HepG2 (cell line): ENCODE measurements around the gene FAM53C. TPM values are rescaled to one million over a fixed set of nuclear protein-coding genes. Genes with fewer than 3 reads are reported as not detected.

ENCODE experiments used
- EP300 ChIP-seq, 3 experiments: sonication (generic) in 1 of 3; formaldehyde crosslinking in 1 of 3; IDR thresholded peaks; 2 replicates each; pipeline versions ENCODE4 v1.5.1 to v1.6.1; 2011 to 2020; ENCODE audit warnings: low read depth in 2 of 3, low read length in 2 of 3, borderline replicate concordance in 1 of 3, improper control_type of control experiment in 1 of 3, mild to moderate bottlenecking in 1 of 3, missing genetic modification reagents in 1 of 3, moderate library complexity in 1 of 3
- FOXK1 ChIP-seq: sonication (generic); formaldehyde crosslinking; IDR thresholded peaks from 2 replicates; pipeline ENCODE4 v1.4.0; 2020; ENCODE audit warnings: low read depth, missing genetic modification reagents, borderline replicate concordance
- MBNL3 ChIP-seq: fragments of 250-450 bp; sonication (Bioruptor Pico); conservative IDR thresholded peaks from 2 replicates; pipeline ENCODE4 v1.8.0; 2022; ENCODE audit warnings: mild to moderate bottlenecking, inconsistent platforms
- PAF1 ChIP-seq: IDR thresholded peaks from 2 replicates; pipeline ENCODE4 v1.6.1; 2016; ENCODE audit warnings: missing genetic modification reagents, missing compliant biosample characterization
- PHF8 ChIP-seq: sonication (generic); formaldehyde crosslinking; IDR thresholded peaks from 2 replicates; pipeline ENCODE4 v1.5.0; 2020; ENCODE audit warnings: missing genetic modification reagents
- POLR2AphosphoS5 ChIP-seq: IDR thresholded peaks from 2 replicates; pipeline ENCODE4 v1.6.1; 2012; ENCODE audit warnings: low read depth, low read length
- POLR2G ChIP-seq: fragments of 200-400 bp; formaldehyde crosslinking; IDR thresholded peaks from 2 replicates; pipeline ENCODE4 v1.6.1; 2018; ENCODE audit warnings: mild to moderate bottlenecking, low read depth, low read length, moderate library complexity
- SATB2 ChIP-seq: sonication (generic); formaldehyde crosslinking; IDR thresholded peaks from 2 replicates; pipeline ENCODE4 v1.5.0; 2020; ENCODE audit warnings: missing genetic modification reagents
- SRY ChIP-seq: sonication (generic); formaldehyde crosslinking; IDR thresholded peaks from 2 replicates; pipeline ENCODE4 v1.8.0; 2022; ENCODE audit warnings: mild to moderate bottlenecking, missing genetic modification reagents
- STAT5B ChIP-seq: sonication (generic); formaldehyde crosslinking; IDR thresholded peaks from 2 replicates; pipeline ENCODE4 v1.4.0; 2020; ENCODE audit warnings: missing genetic modification reagents
- ZNF205 ChIP-seq: IDR thresholded peaks from 2 replicates; pipeline ENCODE4 v1.6.1; 2018; ENCODE audit warnings: missing biosample characterization, missing genetic modification reagents
- ZNF253 ChIP-seq: sonication (generic); formaldehyde crosslinking; IDR thresholded peaks from 2 replicates; pipeline ENCODE4 v1.8.0; 2022; ENCODE audit warnings: mild to moderate bottlenecking, missing genetic modification reagents, borderline replicate concordance
- ZNF562 ChIP-seq: sonication (generic); formaldehyde crosslinking; IDR thresholded peaks from 2 replicates; pipeline ENCODE4 v1.8.0; 2022; ENCODE audit warnings: missing genetic modification reagents, borderline replicate concordance
- ZNF674 ChIP-seq: sonication (generic); formaldehyde crosslinking; IDR thresholded peaks from 2 replicates; pipeline ENCODE4 v1.5.0; 2020; ENCODE audit warnings: low read depth, mild to moderate bottlenecking, missing genetic modification reagents
- polyA plus RNA-seq, 8 experiments: library from polyadenylated mRNA; depleted of rRNA in 3 of 8; stranded (reverse) in 7 of 8; unstranded in 1 of 8; fragments of >200 nt; fragmentation: Illumina TruSeq in 4 of 8; extraction: Trizol in 4 of 8; gene quantifications; 2 replicates each; pipeline versions ENCODE4 v1.2.1 to v1.2.3, GENCODE V29; 2011 to 2016; ENCODE audit warnings: low read depth in 4 of 8, missing spikeins in 1 of 8, mixed read lengths in 1 of 8; ENCODE audit not compliant: insufficient read depth in 1 of 8
- total RNA-seq, 5 experiments: library from RNA; depleted of rRNA; stranded (reverse); fragments of >200 nt; fragmentation: Illumina TruSeq; extraction: Trizol; gene quantifications; 2 replicates each; pipeline ENCODE4 v1.2.3, GENCODE V29; 2016; ENCODE audit warnings: low read depth in 1 of 5
- TF ChIP-seq, protein P1 (sequence below): sonication (generic); formaldehyde crosslinking; IDR thresholded peaks from 2 replicates; pipeline ENCODE4 v1.5.1; 2020; ENCODE audit warnings: missing genetic modification reagents, mild to moderate bottlenecking, borderline replicate concordance
- TF ChIP-seq, protein P2 (sequence below): IDR thresholded peaks from 2 replicates; pipeline ENCODE4 v1.6.1; 2016; ENCODE audit warnings: missing compliant biosample characterization, missing genetic modification reagents, borderline replicate concordance
- TF ChIP-seq, protein P3 (sequence below): sonication (generic); formaldehyde crosslinking; IDR thresholded peaks from 2 replicates; pipeline ENCODE4 v1.9.0; 2021; ENCODE audit warnings: mild to moderate bottlenecking, missing genetic modification reagents
- TF ChIP-seq, protein P4 (sequence below): sonication (generic); formaldehyde crosslinking; IDR thresholded peaks from 2 replicates; pipeline ENCODE4 v1.8.1; 2023; ENCODE audit warnings: mild to moderate bottlenecking, missing genetic modification reagents, borderline replicate concordance

FAM53C gene
- total and polyA plus RNA-seq, 2 of the 13 experiments (the other 11 are each of a cell fraction or from before 2014, with no cell fraction given), result 26.9 to 30.1 TPM

DNA sequence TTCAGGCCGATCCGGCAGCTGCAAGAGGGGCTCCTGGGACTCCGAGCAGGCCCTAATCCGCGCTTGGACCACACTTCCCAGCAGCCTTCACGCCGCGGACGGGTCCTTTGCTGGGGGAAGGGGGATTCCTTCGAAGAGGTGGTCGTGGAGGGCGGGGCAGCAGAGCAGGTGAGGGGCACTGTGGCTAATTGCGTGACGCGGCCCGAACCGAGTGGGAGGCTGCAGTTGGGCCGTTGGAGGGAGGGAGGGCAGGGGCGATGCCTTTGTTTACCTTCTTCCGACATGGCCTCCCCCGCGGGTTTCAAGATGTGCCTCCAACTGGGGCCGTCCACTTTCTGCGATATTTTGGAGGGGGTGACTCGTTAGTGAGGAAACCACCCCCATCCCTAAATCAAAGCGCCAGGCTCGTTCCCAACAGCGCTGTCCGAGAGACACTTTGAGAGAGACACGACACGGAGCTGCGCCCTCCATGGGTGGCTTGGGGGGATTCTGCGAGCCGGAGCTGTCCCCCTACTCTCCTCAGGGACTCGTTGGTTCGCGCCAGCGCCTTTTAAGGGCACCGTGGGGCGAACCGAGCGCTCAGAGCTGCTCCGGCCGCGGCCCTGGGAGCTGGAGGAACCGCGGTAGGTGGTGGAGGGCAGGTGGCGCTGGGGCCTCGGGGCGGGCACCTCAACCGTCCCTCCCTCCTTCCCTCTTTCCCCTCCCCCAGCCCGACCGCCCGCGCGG is at the start of gene FAM53C (continued):
- TF ChIP-seq MBNL3 (CRISPR knock-in tag), result no peak
- TF ChIP-seq ZNF674 (CRISPR knock-in tag), result peak; percentile 90
- TF ChIP-seq STAT5B, result peak; percentile 75; the same call in 1 of the 2 replicates
- TF ChIP-seq, protein P1, sequence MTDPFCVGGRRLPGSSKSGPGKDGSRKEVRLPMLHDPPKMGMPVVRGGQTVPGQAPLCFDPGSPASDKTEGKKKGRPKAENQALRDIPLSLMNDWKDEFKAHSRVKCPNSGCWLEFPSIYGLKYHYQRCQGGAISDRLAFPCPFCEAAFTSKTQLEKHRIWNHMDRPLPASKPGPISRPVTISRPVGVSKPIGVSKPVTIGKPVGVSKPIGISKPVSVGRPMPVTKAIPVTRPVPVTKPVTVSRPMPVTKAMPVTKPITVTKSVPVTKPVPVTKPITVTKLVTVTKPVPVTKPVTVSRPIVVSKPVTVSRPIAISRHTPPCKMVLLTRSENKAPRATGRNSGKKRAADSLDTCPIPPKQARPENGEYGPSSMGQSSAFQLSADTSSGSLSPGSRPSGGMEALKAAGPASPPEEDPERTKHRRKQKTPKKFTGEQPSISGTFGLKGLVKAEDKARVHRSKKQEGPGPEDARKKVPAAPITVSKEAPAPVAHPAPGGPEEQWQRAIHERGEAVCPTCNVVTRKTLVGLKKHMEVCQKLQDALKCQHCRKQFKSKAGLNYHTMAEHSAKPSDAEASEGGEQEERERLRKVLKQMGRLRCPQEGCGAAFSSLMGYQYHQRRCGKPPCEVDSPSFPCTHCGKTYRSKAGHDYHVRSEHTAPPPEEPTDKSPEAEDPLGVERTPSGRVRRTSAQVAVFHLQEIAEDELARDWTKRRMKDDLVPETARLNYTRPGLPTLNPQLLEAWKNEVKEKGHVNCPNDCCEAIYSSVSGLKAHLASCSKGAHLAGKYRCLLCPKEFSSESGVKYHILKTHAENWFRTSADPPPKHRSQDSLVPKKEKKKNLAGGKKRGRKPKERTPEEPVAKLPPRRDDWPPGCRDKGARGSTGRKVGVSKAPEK (CRISPR knock-in tag), result 0 out of 2 replicates have a peak, but pooled peaks have one; percentile 13
- TF ChIP-seq, protein P2, sequence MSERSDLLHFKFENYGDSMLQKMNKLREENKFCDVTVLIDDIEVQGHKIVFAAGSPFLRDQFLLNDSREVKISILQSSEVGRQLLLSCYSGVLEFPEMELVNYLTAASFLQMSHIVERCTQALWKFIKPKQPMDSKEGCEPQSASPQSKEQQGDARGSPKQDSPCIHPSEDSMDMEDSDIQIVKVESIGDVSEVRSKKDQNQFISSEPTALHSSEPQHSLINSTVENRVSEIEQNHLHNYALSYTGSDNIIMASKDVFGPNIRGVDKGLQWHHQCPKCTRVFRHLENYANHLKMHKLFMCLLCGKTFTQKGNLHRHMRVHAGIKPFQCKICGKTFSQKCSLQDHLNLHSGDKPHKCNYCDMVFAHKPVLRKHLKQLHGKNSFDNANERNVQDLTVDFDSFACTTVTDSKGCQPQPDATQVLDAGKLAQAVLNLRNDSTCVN (CRISPR knock-in tag), result no peak; the same call in 1 of the 2 replicates
- peak; percentile 99 for TF ChIP-seq POLR2AphosphoS5
- TF ChIP-seq, protein P3, sequence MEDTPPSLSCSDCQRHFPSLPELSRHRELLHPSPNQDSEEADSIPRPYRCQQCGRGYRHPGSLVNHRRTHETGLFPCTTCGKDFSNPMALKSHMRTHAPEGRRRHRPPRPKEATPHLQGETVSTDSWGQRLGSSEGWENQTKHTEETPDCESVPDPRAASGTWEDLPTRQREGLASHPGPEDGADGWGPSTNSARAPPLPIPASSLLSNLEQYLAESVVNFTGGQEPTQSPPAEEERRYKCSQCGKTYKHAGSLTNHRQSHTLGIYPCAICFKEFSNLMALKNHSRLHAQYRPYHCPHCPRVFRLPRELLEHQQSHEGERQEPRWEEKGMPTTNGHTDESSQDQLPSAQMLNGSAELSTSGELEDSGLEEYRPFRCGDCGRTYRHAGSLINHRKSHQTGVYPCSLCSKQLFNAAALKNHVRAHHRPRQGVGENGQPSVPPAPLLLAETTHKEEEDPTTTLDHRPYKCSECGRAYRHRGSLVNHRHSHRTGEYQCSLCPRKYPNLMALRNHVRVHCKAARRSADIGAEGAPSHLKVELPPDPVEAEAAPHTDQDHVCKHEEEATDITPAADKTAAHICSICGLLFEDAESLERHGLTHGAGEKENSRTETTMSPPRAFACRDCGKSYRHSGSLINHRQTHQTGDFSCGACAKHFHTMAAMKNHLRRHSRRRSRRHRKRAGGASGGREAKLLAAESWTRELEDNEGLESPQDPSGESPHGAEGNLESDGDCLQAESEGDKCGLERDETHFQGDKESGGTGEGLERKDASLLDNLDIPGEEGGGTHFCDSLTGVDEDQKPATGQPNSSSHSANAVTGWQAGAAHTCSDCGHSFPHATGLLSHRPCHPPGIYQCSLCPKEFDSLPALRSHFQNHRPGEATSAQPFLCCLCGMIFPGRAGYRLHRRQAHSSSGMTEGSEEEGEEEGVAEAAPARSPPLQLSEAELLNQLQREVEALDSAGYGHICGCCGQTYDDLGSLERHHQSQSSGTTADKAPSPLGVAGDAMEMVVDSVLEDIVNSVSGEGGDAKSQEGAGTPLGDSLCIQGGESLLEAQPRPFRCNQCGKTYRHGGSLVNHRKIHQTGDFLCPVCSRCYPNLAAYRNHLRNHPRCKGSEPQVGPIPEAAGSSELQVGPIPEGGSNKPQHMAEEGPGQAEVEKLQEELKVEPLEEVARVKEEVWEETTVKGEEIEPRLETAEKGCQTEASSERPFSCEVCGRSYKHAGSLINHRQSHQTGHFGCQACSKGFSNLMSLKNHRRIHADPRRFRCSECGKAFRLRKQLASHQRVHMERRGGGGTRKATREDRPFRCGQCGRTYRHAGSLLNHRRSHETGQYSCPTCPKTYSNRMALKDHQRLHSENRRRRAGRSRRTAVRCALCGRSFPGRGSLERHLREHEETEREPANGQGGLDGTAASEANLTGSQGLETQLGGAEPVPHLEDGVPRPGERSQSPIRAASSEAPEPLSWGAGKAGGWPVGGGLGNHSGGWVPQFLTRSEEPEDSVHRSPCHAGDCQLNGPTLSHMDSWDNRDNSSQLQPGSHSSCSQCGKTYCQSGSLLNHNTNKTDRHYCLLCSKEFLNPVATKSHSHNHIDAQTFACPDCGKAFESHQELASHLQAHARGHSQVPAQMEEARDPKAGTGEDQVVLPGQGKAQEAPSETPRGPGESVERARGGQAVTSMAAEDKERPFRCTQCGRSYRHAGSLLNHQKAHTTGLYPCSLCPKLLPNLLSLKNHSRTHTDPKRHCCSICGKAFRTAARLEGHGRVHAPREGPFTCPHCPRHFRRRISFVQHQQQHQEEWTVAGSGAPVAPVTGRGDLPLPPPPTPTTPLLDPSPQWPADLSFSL (CRISPR knock-in tag), result no peak
- peak; percentile 99 for TF ChIP-seq ZNF205 (CRISPR knock-in tag)
- peak; percentile 100 for TF ChIP-seq POLR2G
- peak; percentile 97 for TF ChIP-seq FOXK1 (CRISPR knock-in tag)
- peak in 1 of 2 experiments; percentile 40; a peak in 2 of 4 replicates for TF ChIP-seq EP300 (IDR thresholded peaks at IDR 0.05; ENCODE audit: low read depth in 2 of 2, low read length in 2 of 2)
- TF ChIP-seq EP300 (CRISPR knock-in tag; IDR thresholded peaks at IDR 0.05; ENCODE audit: borderline replicate concordance), result peak; percentile 41; the same call in 1 of the 2 replicates
- no peak for TF ChIP-seq ZNF253 (CRISPR knock-in tag)
- TF ChIP-seq ZNF562 (CRISPR knock-in tag), result no peak
- peak; percentile 79 for TF ChIP-seq SRY
- no peak for TF ChIP-seq PAF1 (CRISPR knock-in tag)
- no peak for TF ChIP-seq SATB2
- TF ChIP-seq PHF8 (CRISPR knock-in tag), result peak; percentile 85
- TF ChIP-seq, protein P4, sequence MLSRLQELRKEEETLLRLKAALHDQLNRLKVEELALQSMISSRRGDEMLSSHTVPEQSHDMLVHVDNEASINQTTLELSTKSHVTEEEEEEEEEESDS, result peak; percentile 88; the same call in 1 of the 2 replicates
